Motor neuron (in vitro differentiated cells): ENCODE results near the gene SLC22A3. TPM values are rescaled to one million over a fixed set of nuclear protein-coding genes. Genes with fewer than 3 reads are reported as not detected.
"Not testable (repeated sequence)": the region's sequence is repeated elsewhere in the genome, so short reads cannot be mapped to it uniquely, and the experiment has no call there.

Experiments
- ATAC-seq, 8 experiments: fragments of 200-7000 bp; cut with Tn5 transposase; replicated peaks in 6 of 8; 2 replicates each; pipeline ENCODE4 v1.8.0; 2021; ENCODE audit warnings: mild to moderate bottlenecking in 8 of 8, moderate library complexity in 8 of 8
- H3K27ac ChIP-seq, 2 donors: fragments of 250-450 bp; sonication (Bioruptor Pico); 2 replicates each; pipeline ENCODE4 v1.9.0; 2021; ENCODE audit warnings: antibody characterized with exemption in 2 of 2, mild to moderate bottlenecking in 2 of 2, moderate library complexity in 1 of 2
- H3K4me1 ChIP-seq, 2 donors: fragments of 250-450 bp; sonication (Bioruptor Pico); replicated peaks in 1 of 2; 2 replicates each; pipeline ENCODE4 v1.6.1; 2021; ENCODE audit warnings: antibody characterized with exemption in 2 of 2, mild to moderate bottlenecking in 2 of 2, moderate library complexity in 1 of 2
- H3K4me3 ChIP-seq, 5 donors: fragments of 250-450 bp; sonication (Bioruptor Pico); 2 replicates each; pipeline ENCODE4 v1.9.0; 2021; ENCODE audit warnings: antibody characterized with exemption in 5 of 5, mild to moderate bottlenecking in 5 of 5, moderate library complexity in 4 of 5
- WGBS, 10 experiments: fragments of 450-650 bp; shearing (Covaris generic); methylation state at CpG; one replicate each; pipeline ENCODE4 v1.0.0; 2022; 5-methylcytosine and 5-hydroxymethylcytosine counted together
- in situ Hi-C, 9 experiments: fragments of 400-800 bp; cut with MboI; loops; one replicate each; pipeline ENCODE4 v1.15.0; 2021; ENCODE audit warnings: low sequenced_read_pairs in 9 of 9, low pct_unique_long_range_greater_than_20kb in 2 of 9; ENCODE audit not compliant: unreplicated experiment in 9 of 9
- total RNA-seq, 8 experiments: library from RNA; unstranded; fragments of 300-600 nt; gene quantifications; 2 replicates each; pipeline versions ENCODE4 v1.2.3 to v1.2.4, GENCODE V29; 2022

Gene SLC22A3
- total RNA-seq = 10 to 100 TPM in 3 of 8 experiments, 1 to 10 TPM in 1, under 1 TPM in 4; 0.11 to 42.3 (median 1.4) TPM

- no peak within 1 kb of the TSS for H3K27ac ChIP-seq
- H3K4me1 ChIP-seq = no peaks in the 10 kb centered on the region
- H3K4me3 ChIP-seq = peak within 1 kb of the TSS; percentile 30 to 40 (median 37)
- in situ Hi-C loops = no loop called here
- 0 to 3% (median 0%) methylated on average over 1 to 13 of the region's 105 CpGs; no CpG with 5 or more reads in 7 of the 10 experiments for whole genome bisulfite sequencing, 10 experiments
- peak; percentile 45 to 86 (median 78) for ATAC-seq
These were observed at the start of gene SLC22A3 for GRCh38 chr6:160348223-160349019. Gene SLC22A3 (plus strand): TSS chr6:160348378. CDS start chr6:160348420, 42 bp downstream.

- WGBS, 10 experiments = 39 to 100% (median 95%) methylated on average over 2 to 11 of the region's 11 CpGs; no CpG with 5 or more reads in 3 of the 10 experiments
- ATAC-seq = peak in 1 of 8 experiments; percentile 3
- in situ Hi-C loops = no loop called here
These were observed 48.6 kb upstream of the SLC22A3 start for GRCh38 chr6:160299559-160299958.

GRCh38 chr6:160300076-160300695 is 48.0 kb upstream of the SLC22A3 start:
- peak in 3 of 8 experiments; percentile 55 to 69 (median 64) for ATAC-seq
- Histone ChIP-seq H3K27ac (no peak overlapping the region), H3K4me3 (no peak overlapping the region), H3K4me1 (no peaks in the 10 kb centered on the region)
- in situ Hi-C loops = no loop called here
- 67 to 100% (median 90%) methylated on average over 1 to 5 of the region's 15 CpGs; no CpG with 5 or more reads in 4 of the 10 experiments for WGBS, 10 experiments

More at GRCh38 chr6:160299559-160299958, 48.6 kb upstream of the SLC22A3 start:
- Histone ChIP-seq H3K4me3 (no peak overlapping the region), H3K4me1 (no peaks in the 10 kb centered on the region), H3K27ac (no peak overlapping the region)

- Histone ChIP-seq H3K27ac (no peak overlapping the region), H3K4me1 (no peaks in the 10 kb centered on the region), H3K4me3 (no peak overlapping the region)
- in situ Hi-C loops = no loop called here
- WGBS, 10 experiments = 20 to 80% (median 76%) methylated on average over 1 to 3 of the region's 4 CpGs; no CpG with 5 or more reads in 5 of the 10 experiments
- no peak for ATAC-seq
These were observed 46.8 kb upstream of the SLC22A3 start for GRCh38 chr6:160301339-160301738.

- in situ Hi-C loops, H3K27ac ChIP-seq, H3K4me3 ChIP-seq, H3K4me1 ChIP-seq: not testable (repeated sequence)
- ATAC-seq = peak in 1 of 8 experiments; percentile 3
- WGBS, 10 experiments = 38 to 100% (median 80%) methylated on average over 1 of the region's 2 CpGs; no CpG with 5 or more reads in 3 of the 10 experiments
These were observed 45.6 kb upstream of the SLC22A3 start for GRCh38 chr6:160302431-160303082.

GRCh38 chr6:160303806-160304205 is 44.4 kb upstream of the SLC22A3 start:
- ATAC-seq = peak in 3 of 8 experiments; percentile 66 to 82 (median 79)
- WGBS, 10 experiments = 0 to 33% methylated on average over 1 to 2 of the region's 2 CpGs; no CpG with 5 or more reads in 8 of the 10 experiments
- no peaks in the 10 kb centered on the region for H3K4me1 ChIP-seq

GRCh38 chr6:160305926-160306713 is 42.1 kb upstream of the SLC22A3 start:
- Histone ChIP-seq H3K4me1 (no peaks in the 10 kb centered on the region), H3K4me3 (no peak overlapping the region), H3K27ac (no peak overlapping the region)
- in situ Hi-C loops = no loop called here
- peak in 2 of 8 experiments; percentile 10 to 37 for ATAC-seq
- 34 to 100% (median 65%) methylated on average over 1 to 5 of the region's 7 CpGs; no CpG with 5 or more reads in 2 of the 10 experiments for WGBS, 10 experiments

More at GRCh38 chr6:160303806-160304205, 44.4 kb upstream of the SLC22A3 start:
- H3K4me3 ChIP-seq = no peak overlapping the region
- no peak overlapping the region for H3K27ac ChIP-seq
- in situ Hi-C loops = no loop called here

- Histone ChIP-seq H3K27ac (no peak overlapping the region), H3K4me1 (no peaks in the 10 kb centered on the region), H3K4me3 (no peak overlapping the region)
- in situ Hi-C loops = no loop called here
- ATAC-seq = no peak
These were observed 38.5 kb upstream of the SLC22A3 start for GRCh38 chr6:160309718-160310117.

GRCh38 chr6:160312900-160313299 is 35.3 kb upstream of the SLC22A3 start:
- in situ Hi-C loops = no loop called here
- H3K4me3 ChIP-seq = no peak overlapping the region
- H3K27ac ChIP-seq = no peak overlapping the region
- ATAC-seq = no peak
- no peaks in the 10 kb centered on the region for H3K4me1 ChIP-seq
- WGBS, 10 experiments = 6 to 100% (median 69%) methylated on average over 1 to 2 of the region's 2 CpGs

GRCh38 chr6:160315310-160315709 is 32.9 kb upstream of the SLC22A3 start:
- in situ Hi-C loops = no loop called here
- Histone ChIP-seq H3K27ac (no peak overlapping the region), H3K4me3 (no peak overlapping the region), H3K4me1 (no peaks in the 10 kb centered on the region)
- peak in 2 of 8 experiments; percentile 52 to 66 for ATAC-seq
- WGBS, 10 experiments = 38 to 100% (median 78%) methylated on average over 1 of the region's 1 CpG; no CpG with 5 or more reads in 1 of the 10 experiments

GRCh38 chr6:160316261-160316660 is 31.9 kb upstream of the SLC22A3 start:
- Histone ChIP-seq H3K27ac (no peak overlapping the region), H3K4me3 (no peak overlapping the region), H3K4me1 (no peaks in the 10 kb centered on the region)
- in situ Hi-C loops = no loop called here
- no peak for ATAC-seq

- Histone ChIP-seq H3K4me1 (no peaks in the 10 kb centered on the region), H3K27ac (no peak overlapping the region), H3K4me3 (no peak overlapping the region)
- in situ Hi-C loops = no loop called here
- 33 to 100% (median 74%) methylated on average over 1 of the region's 1 CpG; no CpG with 5 or more reads in 6 of the 10 experiments for WGBS, 10 experiments
- no peak for ATAC-seq
These were observed 28.9 kb upstream of the SLC22A3 start for GRCh38 chr6:160319246-160319645.
